HL-60 (cell line): ENCODE data around the gene RANGAP1.
A peak's percentile ranks its signal among the peaks of the same experiment; 100 is the strongest.
"Not testable (repeated sequence)": the region's sequence is repeated elsewhere in the genome, so short reads cannot be mapped to it uniquely, and the experiment has no call there.

Experiments used
- DNase-seq, 2 experiments: peaks; one replicate each; pipeline ENCODE4 v3.0.0-alpha.2; 2010 to 2020; ENCODE audit warnings: low read depth in 1 of 2, low spot score in 1 of 2
- H3K27ac ChIP-seq: fragments of 250-450 bp; sonication (Bioruptor Pico); replicated peaks from 2 replicates; pipeline ENCODE4 v1.5.1; 2020; ENCODE audit warnings: mild to moderate bottlenecking, moderate library complexity
- H3K27me3 ChIP-seq: fragments of 250-450 bp; sonication (Bioruptor Pico); 2 replicates; pipeline ENCODE4 v1.5.1; 2021; ENCODE audit warnings: mild to moderate bottlenecking, moderate library complexity; ENCODE audit not compliant: insufficient read depth, poor library complexity, severe bottlenecking
- H3K4me3 ChIP-seq: replicated peaks from 2 replicates; pipeline ENCODE4 v1.5.1; 2011; ENCODE audit warnings: mild to moderate bottlenecking, control low read depth, low read length; ENCODE audit not compliant: insufficient read depth
- CTCF ChIP-seq: IDR thresholded peaks from one replicate; pipeline ENCODE4 v1.5.1; 2011; ENCODE audit warnings: low read length, control low read depth, inconsistent platforms; ENCODE audit not compliant: insufficient read depth
- GABPA ChIP-seq: IDR thresholded peaks from 2 replicates; pipeline ENCODE4 v1.6.1; 2012; ENCODE audit warnings: low read depth
- POLR2AphosphoS5 ChIP-seq: IDR thresholded peaks from 2 replicates; pipeline ENCODE4 v1.6.1; 2012; ENCODE audit warnings: low read depth
- REST ChIP-seq: IDR thresholded peaks from 2 replicates; pipeline ENCODE4 v1.6.1; 2012; ENCODE audit warnings: low read depth; ENCODE audit not compliant: insufficient replicate concordance
- SPI1 ChIP-seq: IDR thresholded peaks from 2 replicates; pipeline ENCODE4 v1.6.1; 2012; ENCODE audit warnings: low read depth, mild to moderate bottlenecking, borderline replicate concordance

The RANGAP1 gene

GRCh38 chr22:41300661-41301060, 14.7 kb upstream of the RANGAP1 start:
- no peak overlapping the region for H3K27ac ChIP-seq
- DNase-seq, result no peak
- H3K4me3 ChIP-seq, result peak overlapping the region; percentile 78; the same call in 1 of the 2 replicates
- no peaks in the 10 kb centered on the region for H3K27me3 ChIP-seq
- TF ChIP-seq GABPA, result no peak
- TF ChIP-seq SPI1, result no peak
- no peak for TF ChIP-seq POLR2AphosphoS5
- no peak for TF ChIP-seq REST
- TF ChIP-seq CTCF, result no peak

- no peaks in the 10 kb centered on the region for H3K27me3 ChIP-seq
- DNase-seq, result no peak
- TF ChIP-seq REST (no peak), GABPA (no peak), POLR2AphosphoS5 (no peak), SPI1 (no peak), CTCF (no peak)
- H3K4me3 ChIP-seq, result no peak overlapping the region
- no peak overlapping the region for H3K27ac ChIP-seq
Measured at GRCh38 chr22:41296826-41297667, 11.1 kb upstream of the RANGAP1 start.

GRCh38 chr22:41294816-41295215, 8.8 kb upstream of the RANGAP1 start:
- not testable (repeated sequence) for H3K27me3 ChIP-seq, H3K27ac ChIP-seq, H3K4me3 ChIP-seq, DNase-seq

- no peaks in the 10 kb centered on the region for H3K27me3 ChIP-seq
- TF ChIP-seq GABPA, result no peak
- TF ChIP-seq POLR2AphosphoS5, result no peak
- TF ChIP-seq REST, result no peak
- TF ChIP-seq CTCF, result no peak
- no peak for TF ChIP-seq SPI1
- no peak overlapping the region for H3K27ac ChIP-seq
- no peak for DNase-seq
- no peak overlapping the region for H3K4me3 ChIP-seq
Measured at GRCh38 chr22:41290262-41291221, 4.6 kb upstream of the RANGAP1 start.
